ENCODE results near the gene RHBDD1. TPM values are rescaled to one million over a fixed set of nuclear protein-coding genes. Genes with fewer than 3 reads are reported as not detected.

RHBDD1 gene
- polyA plus RNA-seq, 2 of the 4 experiments (the other 2 are of a cell fraction) = 8.3 to 46.9 TPM

GRCh38 chr2:226943862-226944620, 108.2 kb downstream of the RHBDD1 start:
- Histone ChIP-seq H3K9me3 (no peaks in the 10 kb centered on the region), H3K4me1 (no peaks in the 10 kb centered on the region), H3K4me3 (no peak overlapping the region), H3K27ac (no peak overlapping the region), H3K4me2 (no peak overlapping the region)
- DNase-seq (ENCODE audit: low read depth in 1 of 2, low spot score in 1 of 2) (no peak), ATAC-seq (no peak), FAIRE-seq (no peak)
- WGBS (ENCODE audit: missing lambda C conversion rate) = 80% methylated on average over 9 of the region's 9 CpGs
- ChIA-PET CTCF (no interaction called here), POLR2A (no interaction called here)
- TF ChIP-seq FOSB (CRISPR knock-in tag; IDR thresholded peaks at IDR 0.05) (no peak), E2F6 (IDR thresholded peaks at IDR 0.05; ENCODE audit: borderline replicate concordance, low read depth) (no peak), ATOH8 (CRISPR knock-in tag; IDR thresholded peaks at IDR 0.05; ENCODE audit: low read depth) (no peak), HOXB5 (CRISPR knock-in tag; IDR thresholded peaks at IDR 0.05) (no peak), MAZ (IDR thresholded peaks at IDR 0.05; ENCODE audit: borderline replicate concordance, low read depth, low read length) (no peak), JUNB (IDR thresholded peaks at IDR 0.05) (no peak), KDM5A (IDR thresholded peaks at IDR 0.05) (no peak), JUN (IDR thresholded peaks at IDR 0.05) (no peak), RNF2 (IDR thresholded peaks at IDR 0.05; ENCODE audit: borderline replicate concordance, low read depth) (no peak), FOSL2 (IDR thresholded peaks at IDR 0.05) (no peak), FOSL2 (CRISPR knock-in tag; IDR thresholded peaks at IDR 0.05) (no peak), REST (IDR thresholded peaks at IDR 0.05) (no peak), RAD21 (conservative IDR thresholded peaks at IDR 0.05 in 1 of 2, IDR thresholded peaks at IDR 0.05 in 1 of 2) (no peak), RARB (CRISPR knock-in tag; IDR thresholded peaks at IDR 0.05) (no peak), EHF (CRISPR knock-in tag; IDR thresholded peaks at IDR 0.05) (no peak), CBX8 (IDR thresholded peaks at IDR 0.05) (no peak), PHF8 (IDR thresholded peaks at IDR 0.05; ENCODE audit: borderline replicate concordance, low read depth) (no peak), NR3C1 (IDR thresholded peaks at IDR 0.05) (no peak), ESRRA (IDR thresholded peaks at IDR 0.05; ENCODE audit: borderline replicate concordance, low read length) (no peak)

GRCh38 chr2:226953206-226953605, 117.4 kb downstream of the RHBDD1 start:
- ATAC-seq (no peak), DNase-seq (ENCODE audit: low read depth in 1 of 2, low spot score in 1 of 2) (no peak), FAIRE-seq (no peak)
- POLR2A ChIA-PET = no interaction called here
- H3K4me3 ChIP-seq = no peak overlapping the region
- H3K27ac ChIP-seq = no peak overlapping the region
- WGBS (ENCODE audit: missing lambda C conversion rate) = 91% methylated on average over 3 of the region's 3 CpGs
- H3K9me3 ChIP-seq = no peaks in the 10 kb centered on the region
- CTCF ChIA-PET = interaction anchor here (1.4 kb wide), 1 partner anchor 1284 kb away, joined by 3 read pairs; no protein-coding TSS in a partner anchor
- no peak overlapping the region for H3K4me2 ChIP-seq
- no peaks in the 10 kb centered on the region for H3K4me1 ChIP-seq
- TF ChIP-seq ZSCAN20 (CRISPR knock-in tag; IDR thresholded peaks at IDR 0.05) (no peak), RARB (CRISPR knock-in tag; IDR thresholded peaks at IDR 0.05) (no peak), GATA3 (IDR thresholded peaks at IDR 0.05; ENCODE audit: borderline replicate concordance) (no peak), MAX (IDR thresholded peaks at IDR 0.05) (no peak), FOXS1 (CRISPR knock-in tag; IDR thresholded peaks at IDR 0.05) (no peak), SREBF2 (IDR thresholded peaks at IDR 0.05) (no peak), FOSL2 (IDR thresholded peaks at IDR 0.05) (no peak), FOSL2 (CRISPR knock-in tag; IDR thresholded peaks at IDR 0.05) (no peak), PBX3 (IDR thresholded peaks at IDR 0.05) (no peak), NFE2L2 (conservative IDR thresholded peaks at IDR 0.05; ENCODE audit: low read length) (no peak), HOXA7 (CRISPR knock-in tag; IDR thresholded peaks at IDR 0.05) (no peak), USF2 (IDR thresholded peaks at IDR 0.05) (no peak), EP300 (IDR thresholded peaks at IDR 0.05) (no peak), ESRRA (IDR thresholded peaks at IDR 0.05; ENCODE audit: borderline replicate concordance, low read length) (no peak), POLR2A (IDR thresholded peaks at IDR 0.05; ENCODE audit: low read length) (no peak), NPAS2 (CRISPR knock-in tag; IDR thresholded peaks at IDR 0.05; ENCODE audit: borderline replicate concordance) (no peak), CHD4 (IDR thresholded peaks at IDR 0.05; ENCODE audit: borderline replicate concordance) (no peak)
